Fibroblast of lung (primary cell): ENCODE data around the gene COL15A1. TPM values are rescaled to one million over a fixed set of nuclear protein-coding genes. Genes with fewer than 3 reads are reported as not detected.

Experiments used
- DNase-seq, 2 donors: peaks; one replicate each; pipeline versions ENCODE4 v3.0.0 to v3.0.0-alpha.2; 2010; ENCODE audit warnings: low read depth in 2 of 2
- H2AFZ ChIP-seq: 2 replicates; pipeline ENCODE4 v1.5.1; 2012; ENCODE audit warnings: low read length, control low read depth, inconsistent platforms
- H3K27ac ChIP-seq: 2 replicates; pipeline ENCODE4 v1.5.1; 2011; ENCODE audit warnings: low read length, control low read depth; ENCODE audit not compliant: insufficient read depth
- H3K27me3 ChIP-seq: 2 replicates; pipeline ENCODE4 v1.5.1; 2011; ENCODE audit warnings: mild to moderate bottlenecking, low read length; ENCODE audit not compliant: control insufficient read depth, insufficient read depth
- H3K36me3 ChIP-seq: 2 replicates; pipeline ENCODE4 v1.5.1; 2011; ENCODE audit warnings: low read length; ENCODE audit not compliant: control insufficient read depth, insufficient read depth
- H3K4me1 ChIP-seq: 2 replicates; pipeline ENCODE4 v1.5.1; 2011; ENCODE audit warnings: low read length; ENCODE audit not compliant: control insufficient read depth, insufficient read depth; ENCODE audit errors: extremely low read depth
- H3K4me2 ChIP-seq: 2 replicates; pipeline ENCODE4 v1.5.1; 2011; ENCODE audit warnings: low read length, control low read depth; ENCODE audit not compliant: insufficient read depth; ENCODE audit errors: extremely low read depth
- H3K4me3 ChIP-seq, 4 experiments: fragments of 200-600 bp in 1 of 4; sonication (generic) in 1 of 4; replicated peaks in 1 of 4; 2 replicates each; pipeline ENCODE4 v1.5.1; 2011 to 2016; ENCODE audit warnings: low read length in 4 of 4, low read depth in 3 of 4, mild to moderate bottlenecking in 3 of 4, control low read depth in 2 of 4, inconsistent platforms in 1 of 4, mixed read lengths in 1 of 4; ENCODE audit not compliant: insufficient read depth in 1 of 4; ENCODE audit errors: control extremely low read depth in 1 of 4
- H3K79me2 ChIP-seq: 2 replicates; pipeline ENCODE4 v1.5.1; 2012; ENCODE audit warnings: mild to moderate bottlenecking, low read length, inconsistent platforms; ENCODE audit not compliant: control insufficient read depth, insufficient read depth
- H3K9ac ChIP-seq: 2 replicates; pipeline ENCODE4 v1.5.1; 2011; ENCODE audit warnings: mild to moderate bottlenecking, low read length, control low read depth; ENCODE audit not compliant: insufficient read depth
- H3K9me3 ChIP-seq: 2 replicates; pipeline ENCODE4 v1.5.1; 2012; ENCODE audit warnings: low read depth, low read length; ENCODE audit not compliant: control insufficient read depth, insufficient read depth
- H4K20me1 ChIP-seq: 2 replicates; pipeline ENCODE4 v1.5.1; 2011; ENCODE audit warnings: low read length; ENCODE audit not compliant: control insufficient read depth, insufficient read depth; ENCODE audit errors: extremely low read depth
- CTCF ChIP-seq, 2 donors: IDR thresholded peaks in 1 of 2; conservative IDR thresholded peaks in 1 of 2; 1 replicate in 1 of 2; 2 replicates in 1 of 2; pipeline ENCODE4 v1.5.1; 2011 to 2012; ENCODE audit warnings: low read length in 2 of 2, control low read depth in 1 of 2, inconsistent platforms in 1 of 2, low read depth in 1 of 2, mild to moderate bottlenecking in 1 of 2
- EZH2 ChIP-seq: IDR thresholded peaks from 2 replicates; pipeline ENCODE4 v1.5.1; 2012; ENCODE audit warnings: low read length, control low read depth, mild to moderate bottlenecking; ENCODE audit errors: missing control alignments
- polyA plus RNA-seq, 2 donors: library from polyadenylated mRNA; depleted of rRNA in 1 of 2; stranded (reverse) in 1 of 2; unstranded in 1 of 2; fragments of >200 nt; gene quantifications; 2 replicates each; pipeline ENCODE4 v1.2.1, GENCODE V29; 2011 to 2012; ENCODE audit warnings: missing spikeins in 1 of 2
- total RNA-seq: library from RNA; depleted of rRNA; stranded (reverse); fragments of >200 nt; gene quantifications from 2 replicates; pipeline ENCODE4 v1.2.1, GENCODE V29; 2014

The COL15A1 gene
- total and polyA plus RNA-seq, 2 donors (not counting 1 experiment from before 2014, with no cell fraction given) = 13.3 to 41.0 TPM

- Histone ChIP-seq H3K9ac (no peak overlapping the region), H3K27ac (peak overlapping the region; percentile 50), H3K4me2 (no peak overlapping the region), H4K20me1 (no peaks in the 10 kb centered on the region), H3K79me2 (no peaks in the 10 kb centered on the region), H2AFZ (no peak overlapping the region), H3K4me3 (no peak overlapping the region), H3K9me3 (no peaks in the 10 kb centered on the region), H3K4me1 (peaks cover 11% of the 10 kb centered on the region), H3K27me3 (no peaks in the 10 kb centered on the region), H3K36me3 (no peaks in the 10 kb centered on the region)
- no peak for TF ChIP-seq EZH2
- TF ChIP-seq CTCF (conservative IDR thresholded peaks at IDR 0.05 in 1 of 2, IDR thresholded peaks at IDR 0.05 in 1 of 2; ENCODE audit: low read depth in 1 of 2, low read length in 2 of 2) = no peak
- no peak for DNase-seq
Observed at GRCh38 chr9:98999152-98999525, 55.4 kb downstream of the COL15A1 start.

DNA sequence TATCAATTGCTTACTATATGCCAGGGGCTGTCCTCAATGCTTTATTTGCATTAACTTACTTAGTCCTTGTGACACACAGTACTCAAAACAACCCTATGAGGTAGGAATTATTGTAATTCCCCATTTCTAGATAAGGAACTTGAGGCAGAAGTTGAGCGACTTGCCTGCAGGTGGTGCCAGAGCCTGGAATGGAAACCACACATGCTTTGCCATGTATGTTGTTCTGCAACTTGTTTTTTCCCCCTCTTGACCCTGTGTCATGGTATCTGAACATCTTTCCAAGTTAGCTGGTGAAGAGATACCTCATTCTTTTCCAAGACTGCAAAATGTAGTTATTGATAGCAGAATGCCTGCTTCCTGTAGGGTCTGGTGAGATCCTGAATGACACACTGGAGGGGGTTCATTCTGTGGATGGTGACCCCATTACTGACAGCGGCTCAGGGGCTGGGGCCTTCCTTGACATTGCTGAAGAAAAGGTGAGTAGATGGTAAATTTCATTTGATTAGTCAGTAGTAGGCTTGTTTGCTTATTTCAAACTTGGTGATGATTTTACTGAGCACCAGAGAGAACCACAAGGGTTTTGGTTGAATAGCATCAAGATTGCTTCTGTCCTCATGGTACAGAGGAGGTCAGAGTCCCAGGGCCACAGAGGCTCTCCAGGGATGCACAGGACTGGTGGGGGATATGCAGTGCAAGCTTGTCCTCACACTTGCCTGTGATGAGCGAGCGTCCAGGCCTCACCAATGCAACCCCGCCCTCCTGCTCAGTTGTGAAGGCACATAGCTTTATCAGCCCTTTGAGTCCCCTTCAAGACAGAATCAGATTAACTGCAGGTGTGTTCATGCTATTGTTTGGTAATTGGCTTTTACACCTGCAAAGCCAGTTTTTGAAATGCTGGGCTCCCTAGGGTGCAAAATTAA lies 57.0 kb downstream of the COL15A1 start:
- TF ChIP-seq EZH2 (no peak), CTCF (conservative IDR thresholded peaks at IDR 0.05 in 1 of 2, IDR thresholded peaks at IDR 0.05 in 1 of 2; ENCODE audit: low read depth in 1 of 2, low read length in 2 of 2) (peak; percentile 83 to 88)
- Histone ChIP-seq H3K4me1 (peaks cover 11% of the 10 kb centered on the region), H3K4me2 (no peak overlapping the region), H3K79me2 (no peaks in the 10 kb centered on the region), H3K27me3 (no peaks in the 10 kb centered on the region), H3K9ac (no peak overlapping the region), H3K27ac (no peak overlapping the region), H2AFZ (no peak overlapping the region), H3K4me3 (no peak overlapping the region), H3K9me3 (no peaks in the 10 kb centered on the region), H3K36me3 (no peaks in the 10 kb centered on the region), H4K20me1 (no peaks in the 10 kb centered on the region)
- peak; percentile 75 to 76 for DNase-seq

GRCh38 chr9:99001892-99002291 lies 58.2 kb downstream of the COL15A1 start:
- DNase-seq = no peak
- Histone ChIP-seq H3K27ac (no peak overlapping the region), H2AFZ (no peak overlapping the region), H3K79me2 (no peaks in the 10 kb centered on the region), H3K9me3 (no peaks in the 10 kb centered on the region), H3K4me3 (no peak overlapping the region), H3K27me3 (no peaks in the 10 kb centered on the region), H4K20me1 (no peaks in the 10 kb centered on the region), H3K4me1 (peaks cover 11% of the 10 kb centered on the region), H3K4me2 (no peak overlapping the region), H3K9ac (no peak overlapping the region), H3K36me3 (no peaks in the 10 kb centered on the region)
- no peak for TF ChIP-seq EZH2
- TF ChIP-seq CTCF (conservative IDR thresholded peaks at IDR 0.05 in 1 of 2, IDR thresholded peaks at IDR 0.05 in 1 of 2; ENCODE audit: low read depth in 1 of 2, low read length in 2 of 2) = no peak
